OCI-LY3 (cell line): ENCODE measurements around the gene DTNBP1.

Experiments used
- H2AFZ ChIP-seq: fragments of 200-600, 300-600 bp; shearing (Covaris generic); 2 replicates; pipeline ENCODE4 v1.6.0; 2014; ENCODE audit warnings: antibody characterized with exemption, low read depth, low read length
- H3K27ac ChIP-seq: fragments of 200-600, 300-600 bp; sonication (generic); 2 replicates; pipeline ENCODE4 v1.5.1; 2014; ENCODE audit warnings: mild to moderate bottlenecking, low read length, moderate library complexity, mixed read lengths
- H3K27me3 ChIP-seq: fragments of 200-600, 300-600 bp; sonication (generic); 2 replicates; pipeline ENCODE4 v1.6.1; 2014; ENCODE audit warnings: low read depth, low read length, mixed read lengths
- H3K36me3 ChIP-seq: fragments of 200-600, 300-600 bp; sonication (generic); replicated peaks from 2 replicates; pipeline ENCODE3; 2014; ENCODE audit warnings: low read depth, low read length, mixed read lengths
- H3K4me1 ChIP-seq: fragments of 300-600, 200-600 bp; sonication (generic); 2 replicates; pipeline ENCODE4 v1.6.1; 2014; ENCODE audit warnings: low read length, mixed read lengths
- H3K4me2 ChIP-seq: fragments of 200-600, 300-600 bp; sonication (generic); 2 replicates; pipeline ENCODE4 v1.6.1; 2014; ENCODE audit warnings: low read length, mixed read lengths
- H3K4me3 ChIP-seq: fragments of 300-600, 200-600 bp; sonication (generic); 2 replicates; pipeline ENCODE4 v1.5.1; 2014; ENCODE audit warnings: antibody characterized with exemption, mild to moderate bottlenecking, low read length, moderate library complexity
- H3K79me2 ChIP-seq: fragments of 300-600, 200-600 bp; shearing (Covaris generic); 2 replicates; pipeline ENCODE4 v1.6.1; 2014; ENCODE audit warnings: mild to moderate bottlenecking, low read length, mixed read lengths
- H3K9ac ChIP-seq: fragments of 300-600, 200-600 bp; shearing (Covaris generic); 2 replicates; pipeline ENCODE4 v1.6.0; 2014; ENCODE audit warnings: mild to moderate bottlenecking, low read length, moderate library complexity
- H3K9me3 ChIP-seq: fragments of 200-600, 300-600 bp; shearing (Covaris generic); 2 replicates; pipeline ENCODE4 v1.6.1; 2014; ENCODE audit warnings: low read length, mixed read lengths; ENCODE audit not compliant: insufficient read depth
- H4K20me1 ChIP-seq: fragments of 200-600, 300-600 bp; sonication (generic); 2 replicates; pipeline ENCODE4 v1.6.1; 2016; ENCODE audit warnings: low read length, mixed read lengths; ENCODE audit not compliant: insufficient read depth
- EZH2phosphoT487 ChIP-seq: fragments of 200-600 bp; shearing (Covaris generic); IDR thresholded peaks from 2 replicates; pipeline ENCODE4 v1.6.1; 2018; ENCODE audit warnings: antibody characterized with exemption, mixed run types, low read depth
- TF ChIP-seq, protein P1 (sequence below): fragments of 200-600, 300-600 bp; sonication (generic); IDR thresholded peaks from 2 replicates; pipeline ENCODE4 v1.5.1; 2014; ENCODE audit warnings: antibody characterized with exemption, low read length, low read depth

DTNBP1 gene

GRCh38 chr6:15607603-15608002, 55.2 kb downstream of the DTNBP1 start:
- H3K79me2 ChIP-seq: no peaks in the 10 kb centered on the region
- H3K27me3 ChIP-seq: no peaks in the 10 kb centered on the region
- no peaks in the 10 kb centered on the region for H3K36me3 ChIP-seq
- H4K20me1 ChIP-seq: no peaks in the 10 kb centered on the region
- H3K4me2 ChIP-seq: no peak overlapping the region
- TF ChIP-seq, protein P1, sequence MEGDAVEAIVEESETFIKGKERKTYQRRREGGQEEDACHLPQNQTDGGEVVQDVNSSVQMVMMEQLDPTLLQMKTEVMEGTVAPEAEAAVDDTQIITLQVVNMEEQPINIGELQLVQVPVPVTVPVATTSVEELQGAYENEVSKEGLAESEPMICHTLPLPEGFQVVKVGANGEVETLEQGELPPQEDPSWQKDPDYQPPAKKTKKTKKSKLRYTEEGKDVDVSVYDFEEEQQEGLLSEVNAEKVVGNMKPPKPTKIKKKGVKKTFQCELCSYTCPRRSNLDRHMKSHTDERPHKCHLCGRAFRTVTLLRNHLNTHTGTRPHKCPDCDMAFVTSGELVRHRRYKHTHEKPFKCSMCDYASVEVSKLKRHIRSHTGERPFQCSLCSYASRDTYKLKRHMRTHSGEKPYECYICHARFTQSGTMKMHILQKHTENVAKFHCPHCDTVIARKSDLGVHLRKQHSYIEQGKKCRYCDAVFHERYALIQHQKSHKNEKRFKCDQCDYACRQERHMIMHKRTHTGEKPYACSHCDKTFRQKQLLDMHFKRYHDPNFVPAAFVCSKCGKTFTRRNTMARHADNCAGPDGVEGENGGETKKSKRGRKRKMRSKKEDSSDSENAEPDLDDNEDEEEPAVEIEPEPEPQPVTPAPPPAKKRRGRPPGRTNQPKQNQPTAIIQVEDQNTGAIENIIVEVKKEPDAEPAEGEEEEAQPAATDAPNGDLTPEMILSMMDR: no peak
- TF ChIP-seq EZH2phosphoT487: no peak
- H3K4me1 ChIP-seq: peaks cover 3% of the 10 kb centered on the region; the same call in 1 of the 2 replicates
- H3K9ac ChIP-seq: no peak overlapping the region
- H3K27ac ChIP-seq: no peak overlapping the region
- H3K4me3 ChIP-seq: no peak overlapping the region
- no peak overlapping the region for H2AFZ ChIP-seq
- H3K9me3 ChIP-seq: no peaks in the 10 kb centered on the region

GRCh38 chr6:15606347-15606746, 56.5 kb downstream of the DTNBP1 start:
- Histone ChIP-seq H3K9me3 (no peaks in the 10 kb centered on the region), H3K79me2 (no peaks in the 10 kb centered on the region)

GRCh38 chr6:15604843-15605242, 58.0 kb downstream of the DTNBP1 start:
- Histone ChIP-seq H3K4me2 (no peak overlapping the region), H3K79me2 (no peaks in the 10 kb centered on the region), H3K4me1 (peaks cover 3% of the 10 kb centered on the region; the same call in 1 of the 2 replicates), H3K4me3 (no peak overlapping the region), H3K27ac (no peak overlapping the region), H3K36me3 (no peaks in the 10 kb centered on the region), H4K20me1 (no peaks in the 10 kb centered on the region), H3K9me3 (no peaks in the 10 kb centered on the region), H3K27me3 (no peaks in the 10 kb centered on the region), H3K9ac (no peak overlapping the region), H2AFZ (no peak overlapping the region)
- TF ChIP-seq, protein P1: no peak
- no peak for TF ChIP-seq EZH2phosphoT487

More at GRCh38 chr6:15606347-15606746, 56.5 kb downstream of the DTNBP1 start:
- Histone ChIP-seq H3K4me1 (peaks cover 3% of the 10 kb centered on the region; the same call in 1 of the 2 replicates), H2AFZ (no peak overlapping the region), H3K36me3 (no peaks in the 10 kb centered on the region), H4K20me1 (no peaks in the 10 kb centered on the region), H3K9ac (no peak overlapping the region), H3K27me3 (no peaks in the 10 kb centered on the region), H3K4me3 (no peak overlapping the region), H3K4me2 (no peak overlapping the region), H3K27ac (no peak overlapping the region)
- no peak for TF ChIP-seq EZH2phosphoT487
- TF ChIP-seq, protein P1: no peak

- no peaks in the 10 kb centered on the region for H3K27me3 ChIP-seq
- no peak overlapping the region for H3K9ac ChIP-seq
- no peaks in the 10 kb centered on the region for H4K20me1 ChIP-seq
- H3K4me2 ChIP-seq: no peak overlapping the region
- no peak overlapping the region for H3K27ac ChIP-seq
- H3K36me3 ChIP-seq: no peaks in the 10 kb centered on the region
- H2AFZ ChIP-seq: no peak overlapping the region
- no peak for TF ChIP-seq EZH2phosphoT487
- TF ChIP-seq, protein P1: no peak
- H3K4me3 ChIP-seq: no peak overlapping the region
- no peaks in the 10 kb centered on the region for H3K79me2 ChIP-seq
- H3K9me3 ChIP-seq: no peaks in the 10 kb centered on the region
- H3K4me1 ChIP-seq: peaks cover 3% of the 10 kb centered on the region; the same call in 1 of the 2 replicates
Observed at GRCh38 chr6:15602154-15602553, 60.7 kb downstream of the DTNBP1 start.
